HG02938 (cell line): ENCODE measurements around the gene ATRN.

ENCODE experiments used
- ATAC-seq: cut with Tn5 transposase; IDR thresholded peaks from one replicate; pipeline ENCODE4 v1.9.1; 2021; ENCODE audit warnings: mild to moderate bottlenecking, moderate library complexity; ENCODE audit not compliant: unreplicated experiment

ATRN gene

DNA sequence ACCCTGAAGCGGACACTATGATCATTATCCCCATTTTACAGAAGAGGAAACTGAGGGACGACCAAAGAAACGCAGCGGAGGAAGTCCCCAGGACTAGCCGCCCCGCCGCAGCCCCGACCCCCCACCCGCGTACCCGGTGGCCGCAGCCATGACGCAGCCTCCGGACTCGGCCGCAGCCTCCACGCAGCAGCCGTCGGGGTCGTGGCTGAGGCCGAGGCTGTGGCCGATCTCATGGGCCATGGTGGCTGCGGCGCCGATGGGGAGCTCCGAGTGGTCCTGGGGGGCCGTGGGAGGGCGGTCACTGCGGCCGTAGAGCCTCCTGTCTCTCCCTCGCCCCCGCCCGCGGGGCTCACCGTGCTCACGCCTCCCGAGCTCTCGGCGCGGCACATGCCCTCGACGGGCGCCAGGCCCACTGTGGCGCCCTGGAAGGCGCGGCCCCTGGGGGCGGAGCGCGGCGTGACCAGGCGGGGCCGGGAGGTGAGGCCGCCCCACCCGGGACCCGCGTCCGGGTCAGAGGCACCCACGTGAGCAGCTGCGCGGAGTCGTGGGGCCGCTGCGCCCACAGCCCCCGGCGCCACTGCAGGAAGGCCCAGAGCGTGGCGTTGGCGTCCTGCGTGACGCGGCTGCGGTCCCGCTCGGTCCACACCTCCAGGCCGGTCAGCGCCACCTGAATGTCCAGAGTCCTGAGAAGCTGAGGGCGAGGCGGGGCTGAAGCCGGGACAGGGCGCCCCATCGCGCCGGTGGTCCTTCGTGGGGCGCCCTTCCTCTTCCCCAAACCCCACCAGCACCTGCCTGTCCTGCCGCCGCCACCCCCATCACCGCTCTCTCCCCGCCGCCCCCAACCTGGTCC lies 202.6 kb downstream of the ATRN start:
- ATAC-seq, result no peak

DNA sequence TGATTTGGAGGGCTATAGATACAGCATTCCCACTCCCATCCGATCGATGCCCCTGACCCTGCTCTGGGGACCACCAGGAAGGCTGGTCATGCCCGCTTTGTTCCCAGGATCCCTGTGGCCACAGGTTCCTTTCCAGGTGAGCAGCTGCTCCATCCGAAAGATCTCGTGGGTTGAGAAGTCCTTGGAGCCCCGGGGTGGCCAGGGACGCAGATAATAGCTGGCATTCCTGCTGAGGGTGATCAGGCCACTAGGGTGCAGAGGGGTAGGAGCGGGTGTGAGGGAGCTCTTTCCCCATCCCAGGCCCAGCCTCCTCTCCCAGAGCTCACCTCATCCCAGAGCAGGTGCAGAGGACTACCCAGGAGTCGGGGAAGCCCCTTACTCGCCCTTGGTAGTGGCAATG lies 203.6 kb downstream of the ATRN start:
- ATAC-seq, result no peak

DNA sequence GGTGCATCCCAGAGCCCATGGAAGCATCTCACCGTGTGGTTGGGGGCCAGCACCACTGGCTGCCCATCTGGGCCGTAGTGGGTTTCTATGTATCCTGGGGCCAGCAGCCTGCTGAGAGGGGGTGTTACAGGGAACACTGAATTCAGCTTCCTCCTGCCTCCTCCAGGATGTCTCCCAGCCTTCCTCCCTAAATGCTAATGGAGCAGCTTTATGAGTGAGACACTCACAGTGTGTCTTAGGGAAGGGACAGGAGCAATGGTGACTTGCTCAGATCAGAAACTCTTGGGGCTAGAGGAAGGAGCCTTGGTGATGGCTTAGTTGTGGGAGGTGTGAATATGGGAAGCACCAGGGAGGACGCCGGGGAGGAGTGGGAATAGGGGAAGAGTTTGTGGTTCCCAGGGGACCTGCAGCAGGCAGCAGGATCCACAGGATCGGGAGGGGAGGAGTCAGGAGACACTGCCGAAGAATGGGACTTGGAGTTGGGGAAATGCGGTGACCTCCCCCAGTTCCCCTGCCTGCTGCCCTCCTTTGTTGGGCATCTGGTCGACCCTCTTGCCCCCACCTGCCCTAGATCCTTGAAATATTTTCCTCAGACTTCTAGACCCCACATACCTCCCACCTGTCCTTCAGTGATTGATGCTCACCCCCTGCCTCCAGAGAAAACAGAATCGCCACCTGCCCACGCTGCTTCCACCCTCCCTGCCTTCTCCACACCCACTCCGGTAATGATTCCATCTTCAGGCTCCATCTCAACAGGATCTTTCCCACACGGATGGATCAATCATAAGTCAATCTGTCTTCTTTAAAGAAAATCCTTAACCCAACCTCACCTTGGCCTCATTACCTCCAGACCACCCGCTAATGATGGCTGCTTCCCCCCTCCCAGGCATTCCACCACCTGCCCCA lies 204.4 kb downstream of the ATRN start:
- no peak for ATAC-seq

DNA sequence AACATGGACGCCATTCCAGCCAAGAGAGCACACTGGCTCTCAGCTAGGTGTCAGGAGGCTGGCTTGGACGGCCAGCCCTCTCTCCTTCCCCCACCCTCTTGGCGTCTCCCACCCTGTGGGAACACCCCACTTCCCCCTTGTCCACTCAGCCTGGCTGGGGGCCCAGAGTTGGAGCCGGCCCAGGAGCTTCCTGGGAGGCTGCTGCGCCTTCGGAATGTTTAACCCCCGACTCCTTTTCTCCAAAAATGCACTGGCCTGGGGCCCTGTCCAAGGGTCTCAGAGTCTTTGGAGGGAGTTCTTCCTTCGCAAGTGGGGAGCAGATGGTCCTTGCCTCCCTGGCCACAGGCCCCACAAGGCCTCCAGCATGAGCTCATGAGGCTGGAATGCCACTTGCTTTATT lies 206.9 kb downstream of the ATRN start:
- ATAC-seq, result no peak

DNA sequence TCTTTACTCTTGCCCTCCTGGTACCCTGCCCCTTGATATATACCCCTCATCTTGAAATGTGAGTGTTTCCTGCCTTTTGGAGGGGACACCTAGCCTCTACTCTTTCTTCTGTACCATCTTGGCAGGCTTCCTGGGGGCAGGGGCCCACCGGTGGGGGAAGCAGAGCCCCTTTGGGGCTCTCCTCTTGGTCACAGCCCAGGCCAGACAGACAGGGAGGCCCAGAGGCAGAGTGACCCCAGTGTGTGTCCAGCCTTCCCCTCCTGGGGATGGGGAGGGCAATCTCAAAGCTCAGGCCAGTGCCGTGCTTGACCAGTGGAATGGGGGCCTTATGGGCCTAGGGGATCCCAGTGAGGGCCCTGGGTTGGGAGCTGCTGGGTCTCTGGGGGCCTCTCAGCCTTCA lies 207.4 kb downstream of the ATRN start:
- ATAC-seq, result no peak

DNA sequence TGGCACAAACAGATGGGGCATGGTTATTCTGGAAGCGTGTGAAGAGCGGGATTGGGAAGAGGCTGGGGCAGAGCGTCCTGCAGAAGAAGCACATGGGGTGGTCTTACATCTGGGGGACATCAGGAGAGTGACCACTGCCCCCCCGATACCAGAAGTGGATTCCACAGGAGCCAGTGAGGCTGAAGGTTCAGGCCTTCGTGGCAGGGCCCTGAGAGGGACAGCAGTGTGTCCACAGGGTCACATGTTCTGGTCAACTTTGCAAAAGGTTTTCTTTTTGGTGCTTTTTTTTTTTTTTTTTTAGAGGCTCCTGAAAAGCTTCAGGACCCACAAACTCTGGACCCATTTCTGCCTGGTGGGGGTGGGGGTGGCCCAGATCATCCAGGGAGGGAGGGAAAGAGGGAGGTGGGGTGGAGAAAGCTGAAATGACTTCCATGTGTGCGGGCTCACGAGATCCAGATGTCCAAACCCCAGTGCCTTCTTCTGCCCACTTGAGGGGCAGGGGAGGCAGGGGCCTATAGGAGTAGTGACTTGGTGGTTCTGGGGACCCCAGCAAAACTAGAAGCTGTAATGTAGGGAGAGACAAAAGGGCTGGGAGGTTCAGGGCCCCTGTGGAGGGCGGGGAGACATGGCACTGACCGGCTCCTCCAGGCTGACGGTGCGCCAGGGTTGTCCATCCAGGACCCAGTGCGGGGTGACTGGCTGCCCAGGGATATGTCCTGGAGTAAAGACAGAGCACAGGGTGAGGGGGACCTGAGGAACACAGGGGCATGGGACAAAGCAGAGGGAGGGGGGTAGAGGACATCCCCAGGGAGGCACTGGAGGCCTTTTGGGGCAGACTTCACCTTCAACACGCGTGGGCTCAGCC lies 208.3 kb downstream of the ATRN start:
- ATAC-seq, result no peak

DNA sequence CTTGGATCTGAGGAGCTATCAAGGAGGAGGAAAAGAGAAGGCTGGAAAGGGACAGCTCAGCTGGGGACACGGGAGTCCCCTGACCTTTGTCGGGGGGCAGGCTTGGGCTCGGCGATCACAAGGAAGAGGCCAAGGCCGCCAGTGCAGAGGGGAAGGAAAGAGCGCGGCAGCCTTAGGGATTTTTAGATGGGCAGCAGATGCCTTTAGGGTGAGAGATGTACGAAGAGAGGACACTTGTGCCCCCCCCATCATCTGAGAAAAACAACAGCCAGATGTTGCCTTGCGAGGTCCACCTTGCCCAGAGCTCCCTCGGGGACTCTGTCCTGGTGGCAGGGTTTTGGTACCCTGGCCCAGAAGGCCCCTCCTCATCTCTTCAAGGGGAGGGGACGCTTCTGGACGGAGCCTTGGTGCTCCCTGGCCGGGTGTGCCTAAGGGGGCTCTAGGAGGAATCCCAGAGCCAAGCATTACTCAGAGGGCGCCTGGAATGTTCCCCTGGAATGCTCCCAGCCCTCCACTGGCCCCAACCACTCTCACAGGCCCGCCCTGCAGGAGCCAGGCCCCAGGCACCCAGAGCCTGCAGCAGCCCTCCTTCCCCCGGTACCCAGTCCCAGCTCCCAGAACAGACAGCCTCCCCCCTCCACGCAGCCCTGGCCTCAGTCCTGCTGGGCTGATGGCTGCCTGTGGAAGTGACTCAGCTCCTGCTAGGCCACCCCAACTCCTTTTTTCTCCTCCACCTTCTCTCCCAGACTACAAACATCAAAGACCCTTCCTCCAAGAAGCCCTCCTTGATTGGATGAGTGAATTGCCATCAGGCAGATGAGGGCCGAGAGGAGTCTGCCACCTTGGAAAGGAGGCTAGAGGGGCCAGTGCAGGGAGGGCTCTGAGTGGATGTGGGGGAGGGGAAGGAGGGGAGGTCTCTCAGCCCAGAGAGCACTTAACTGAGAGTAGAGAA lies 209.2 kb downstream of the ATRN start:
- no peak for ATAC-seq

DNA sequence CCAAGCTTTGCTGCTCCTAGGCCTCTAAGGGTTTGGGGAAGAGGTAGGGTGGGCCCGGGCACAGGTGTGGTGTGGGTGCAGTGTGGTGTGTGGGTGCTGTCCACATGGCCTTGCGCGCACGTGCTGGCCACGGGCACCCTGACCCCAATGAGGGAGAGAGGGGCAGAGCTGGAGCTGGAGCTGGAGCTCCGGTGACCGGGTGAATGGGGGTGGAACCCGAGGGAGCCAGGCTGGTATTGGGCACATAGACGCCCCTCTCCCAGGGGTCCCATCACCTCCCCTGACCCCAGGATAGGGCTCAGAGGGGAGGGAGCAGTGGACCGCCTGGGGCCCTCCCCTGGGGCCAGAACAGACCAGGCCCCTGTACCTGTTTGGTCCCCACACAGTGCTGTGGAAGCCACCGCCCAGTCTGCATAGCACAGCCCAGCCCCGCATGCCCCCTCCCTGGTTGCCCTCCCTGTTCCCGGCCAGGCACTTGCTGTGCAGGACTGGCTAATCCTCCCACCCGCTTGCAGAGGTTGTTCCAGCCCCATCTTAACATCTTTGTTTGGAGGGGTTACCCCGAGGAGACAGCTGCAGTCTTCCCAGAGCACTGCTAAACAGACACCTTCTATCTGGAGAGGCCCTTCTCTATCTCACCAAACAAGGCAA lies 210.0 kb downstream of the ATRN start:
- ATAC-seq, result no peak

DNA sequence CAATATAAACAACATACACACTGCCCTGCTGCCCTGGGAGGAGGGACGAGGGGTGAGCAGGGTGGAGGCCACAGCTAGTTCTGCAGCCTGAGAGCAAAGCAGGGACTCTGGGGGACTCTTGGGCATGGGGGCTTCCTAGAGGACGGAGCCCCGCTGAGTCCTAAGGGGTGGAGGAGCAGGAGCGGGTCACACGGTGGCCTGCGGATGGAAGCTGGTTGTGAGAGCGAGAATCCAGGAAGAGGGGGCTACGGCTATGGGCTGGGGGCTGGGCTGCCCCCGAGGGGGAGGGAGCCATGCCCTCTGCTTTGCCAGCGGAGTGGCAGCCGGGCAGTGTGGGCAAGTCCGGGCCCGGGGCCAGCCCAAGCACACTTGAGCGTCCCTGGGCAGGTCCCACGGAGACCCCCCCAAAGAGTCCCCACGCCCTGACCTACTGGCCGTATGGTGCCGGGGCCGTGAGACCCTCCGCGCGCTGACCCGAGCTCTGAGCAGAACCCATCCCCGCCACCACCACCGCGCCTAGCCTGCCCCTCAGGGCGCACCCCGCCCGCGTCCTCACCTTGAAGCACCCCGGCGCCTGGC lies 210.6 kb downstream of the ATRN start:
- no peak for ATAC-seq

DNA sequence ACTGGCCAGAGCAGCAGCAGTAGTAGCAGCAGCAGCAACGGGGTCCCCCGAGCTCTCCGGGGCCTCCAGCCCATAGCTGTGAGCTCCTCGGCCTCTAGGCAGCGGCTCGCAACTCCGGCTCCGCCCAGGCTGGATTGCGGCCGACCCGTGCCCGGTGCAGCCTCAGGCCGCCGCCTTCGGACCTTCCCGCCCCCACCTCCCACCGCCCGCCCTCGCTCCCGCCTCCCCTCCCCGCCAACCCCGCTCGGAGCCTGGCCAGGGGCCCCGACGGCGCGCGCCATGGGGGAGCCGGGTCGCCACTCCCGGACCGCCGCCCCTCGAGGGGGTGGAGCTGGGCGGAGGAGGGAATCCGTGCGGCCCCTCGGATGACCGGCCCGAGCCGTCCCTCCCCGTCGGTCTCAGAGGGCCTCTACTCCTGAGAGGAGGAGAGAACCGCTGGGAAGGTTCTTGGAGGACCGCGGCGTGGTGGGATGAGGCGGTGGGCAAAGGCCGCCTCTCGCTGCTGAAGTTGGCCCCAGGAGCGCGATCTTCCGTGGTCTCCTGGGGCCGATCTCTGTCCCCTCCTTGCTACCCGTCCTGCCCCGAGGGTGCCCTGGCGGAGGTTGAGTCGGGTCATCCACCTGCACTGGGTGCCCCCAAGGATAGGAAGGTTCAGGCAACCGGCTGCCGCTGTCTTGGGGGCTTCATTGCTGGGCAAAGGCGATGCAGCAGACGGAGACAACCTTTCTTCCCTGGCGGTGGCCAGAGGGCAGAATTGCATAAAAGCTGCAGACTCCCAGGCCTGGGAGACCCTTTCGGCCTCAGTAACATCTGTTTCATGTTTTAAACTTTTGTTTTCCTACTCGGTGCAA lies 211.3 kb downstream of the ATRN start, which contains the start of gene ADAM33:
ADAM33 (minus strand) TSS at position 80 of the 851 bp plus-strand sequence; CDS start at position 74, 6 bp downstream.
- no peak for ATAC-seq

DNA sequence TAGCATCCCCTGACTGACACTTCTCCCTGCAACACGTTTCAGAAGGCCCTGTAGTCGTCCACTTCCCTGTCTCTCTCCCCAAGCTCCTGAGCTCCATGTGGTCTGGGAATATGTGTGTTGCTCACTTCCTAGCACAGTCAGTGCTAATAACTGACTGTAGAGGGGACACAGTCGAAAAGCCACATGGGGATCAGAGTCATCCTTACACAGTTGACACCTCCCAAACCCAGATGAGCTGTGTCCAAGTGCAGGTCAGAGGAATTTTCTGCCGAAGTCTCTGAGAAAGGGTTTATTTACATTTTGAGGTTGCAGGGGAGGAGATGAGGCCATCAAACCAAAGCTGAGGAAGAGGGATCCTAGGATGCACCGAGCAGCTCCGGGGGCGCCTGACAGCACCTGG lies 214.5 kb downstream of the ATRN start:
- ATAC-seq, result no peak

DNA sequence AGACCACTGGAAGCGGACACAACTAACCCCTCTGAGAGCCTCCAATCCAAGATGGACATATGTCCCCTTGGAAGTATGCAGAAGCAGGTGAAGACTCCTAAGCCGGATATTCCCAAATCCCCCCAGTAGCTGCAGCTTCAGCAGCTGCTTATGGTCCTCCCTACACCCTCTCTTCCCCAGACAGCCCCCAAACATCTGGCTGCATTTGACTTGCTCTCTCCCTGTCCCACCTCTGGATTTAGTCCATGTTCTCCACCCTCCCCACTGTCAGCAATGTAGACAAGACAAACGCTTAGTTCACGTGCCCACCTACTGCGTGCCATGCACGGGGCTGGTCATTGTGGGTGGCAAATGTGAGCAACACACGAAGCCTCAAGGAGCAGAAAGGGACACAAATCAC lies 215.6 kb downstream of the ATRN start:
- ATAC-seq, result no peak

DNA sequence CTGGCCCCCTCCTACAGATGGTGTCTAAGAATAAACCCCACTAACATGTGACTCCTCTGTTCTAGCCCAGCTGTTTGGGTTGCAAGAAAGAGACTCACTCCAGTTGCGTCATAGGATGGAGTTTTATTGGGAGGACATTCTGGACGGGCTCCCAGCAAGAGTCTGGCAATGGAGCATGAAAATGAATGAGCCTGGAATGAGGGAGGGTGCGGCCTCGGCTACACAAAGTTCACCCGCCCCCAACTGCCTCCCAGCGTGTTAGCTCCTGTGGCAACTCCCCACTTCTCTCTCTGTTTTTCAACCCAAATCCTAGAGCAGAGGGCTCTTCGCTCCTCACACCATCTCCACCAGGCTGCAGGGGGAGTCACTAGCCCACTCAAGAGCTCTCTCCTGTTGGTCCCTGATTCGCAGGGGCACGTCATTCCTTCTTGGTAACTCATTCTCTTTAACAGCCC lies 216.1 kb downstream of the ATRN start:
- ATAC-seq, result no peak

DNA sequence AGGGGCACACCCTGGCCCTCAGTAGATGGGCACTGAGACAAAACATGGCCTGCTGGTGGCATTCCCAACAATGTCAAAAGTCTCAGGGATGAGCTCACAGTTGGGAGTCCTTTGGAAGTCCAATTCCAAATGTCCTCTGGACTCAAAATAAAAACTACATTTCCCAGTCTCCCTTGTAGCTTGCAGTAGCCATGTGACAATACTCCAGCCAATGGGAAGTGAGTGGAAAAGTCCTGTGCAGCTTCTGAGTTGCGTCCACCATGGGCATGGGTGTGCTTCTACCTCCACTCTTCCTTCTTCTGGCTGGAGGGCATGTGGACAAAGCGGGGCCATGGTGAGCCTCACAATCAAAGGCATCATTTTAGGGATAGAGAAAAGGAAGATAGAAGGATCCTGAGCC lies 216.8 kb downstream of the ATRN start:
- no peak for ATAC-seq

DNA sequence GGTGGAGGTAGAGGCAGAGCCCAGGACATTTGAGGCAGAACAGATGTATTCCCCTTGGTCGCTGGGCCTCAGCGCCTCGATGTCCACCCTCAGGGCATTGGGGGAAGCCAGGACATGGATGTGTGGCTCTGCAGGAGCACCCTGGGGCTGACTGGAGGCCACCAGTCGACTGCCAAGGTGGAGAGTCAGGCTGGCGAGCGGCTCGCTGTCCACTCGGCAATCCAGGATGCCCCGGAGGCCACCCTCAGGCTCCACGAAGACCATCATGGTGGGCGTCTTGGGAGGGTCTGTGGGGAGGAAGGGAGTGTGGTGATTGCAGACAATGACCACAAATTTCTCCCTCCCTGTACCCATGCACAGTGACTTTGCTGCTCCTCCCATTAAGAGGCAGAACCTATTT lies 219.2 kb downstream of the ATRN start:
- no peak for ATAC-seq

DNA sequence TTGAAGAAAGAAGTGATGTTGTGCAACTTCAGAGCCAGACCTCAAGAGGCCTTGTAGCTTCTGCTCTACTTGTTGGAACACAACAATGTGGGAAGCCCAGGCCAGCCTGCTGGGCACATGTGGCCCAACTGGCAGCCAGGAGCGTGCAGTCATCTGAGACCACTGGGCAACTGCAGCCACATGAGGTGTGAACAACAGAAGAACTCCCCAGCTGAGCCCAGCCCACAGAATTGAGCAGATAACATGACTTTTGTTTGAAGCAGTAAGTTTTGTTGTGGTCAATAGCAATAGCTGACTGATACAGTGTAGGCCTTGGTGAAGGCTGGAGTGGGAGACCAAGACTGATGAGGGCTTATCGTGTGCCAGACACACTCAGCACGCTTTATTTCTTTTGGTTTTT lies 219.6 kb downstream of the ATRN start:
- no peak for ATAC-seq

DNA sequence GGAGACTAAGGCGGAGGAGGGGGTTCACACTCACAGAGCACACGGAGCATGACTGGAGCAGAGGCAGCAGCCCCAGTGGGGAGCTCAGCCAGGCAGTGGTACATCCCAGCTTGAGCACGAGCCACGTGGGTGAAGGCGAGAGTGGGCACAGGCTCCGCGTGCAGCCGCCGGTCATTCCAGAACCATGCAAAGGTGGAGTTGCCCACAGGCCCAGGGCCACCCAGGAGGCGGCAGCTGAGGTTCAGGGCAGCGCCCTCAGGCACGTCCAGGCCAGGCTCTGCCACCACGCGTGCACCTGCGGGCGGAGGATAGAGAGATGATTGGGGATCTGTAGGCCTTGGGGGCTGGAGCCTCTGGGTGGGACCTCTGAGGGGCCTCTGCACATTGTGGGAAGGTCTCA lies 220.5 kb downstream of the ATRN start:
- ATAC-seq, result no peak

DNA sequence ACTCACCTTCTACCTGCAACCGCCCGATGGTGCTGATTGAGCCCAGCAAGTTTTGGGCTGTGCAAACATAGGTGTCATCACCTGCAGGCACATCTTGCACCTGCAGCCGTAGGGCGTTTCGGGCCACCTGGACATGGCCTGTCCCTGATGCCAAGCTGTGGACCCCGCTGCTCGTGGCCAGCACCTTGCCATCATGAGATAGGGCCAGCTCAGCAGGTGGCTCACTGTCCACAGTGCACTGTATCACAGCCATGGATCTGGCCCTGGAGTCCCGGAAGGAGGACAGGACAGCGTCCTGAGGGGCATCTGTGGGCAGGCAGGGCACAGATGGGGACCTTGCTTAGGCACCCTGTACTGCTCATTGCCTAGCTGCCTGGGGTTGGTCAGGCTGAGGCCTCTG lies 221.1 kb downstream of the ATRN start:
- ATAC-seq, result no peak
